ENCODE data around the gene PAK5.

DNA sequence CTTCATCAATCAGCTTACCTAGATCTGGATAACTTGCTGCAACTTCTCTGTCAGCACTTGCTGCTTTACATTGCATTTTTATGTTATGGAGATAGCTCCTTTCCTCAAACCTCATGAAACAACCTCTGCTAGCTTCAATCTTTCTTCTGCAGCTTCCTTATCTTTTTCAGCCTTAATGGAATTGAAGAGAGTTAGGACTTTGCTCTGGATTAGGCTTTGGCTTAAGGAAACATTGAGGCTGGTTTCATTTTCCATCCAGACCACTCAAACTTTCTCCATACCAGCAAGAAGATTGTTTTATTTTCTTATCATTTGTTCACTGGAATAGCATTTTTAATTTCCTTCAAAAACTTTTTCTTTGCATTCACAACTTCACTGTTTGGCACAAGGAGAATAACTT, 48.8 kb upstream of the PAK5 start:
- TF ChIP-seq CTCF (IDR thresholded peaks at IDR 0.05 in 2 of 3, conservative IDR thresholded peaks at IDR 0.05 in 1 of 3; ENCODE audit: insufficient read depth in 2 of 3, low read depth in 1 of 3, low read length in 3 of 3) (no peak), HCFC1 (IDR thresholded peaks at IDR 0.05; ENCODE audit: low read depth, low read length) (no peak), SP1 (CRISPR knock-in tag; IDR thresholded peaks at IDR 0.05) (no peak)
